Activated naive CD4-positive, alpha-beta T cell treated with anti-CD3 and anti-CD28 coated beads, Interleukin-2, amount 50 U/mL, for 24 hours (primary cell): Measurements from ENCODE around the gene PRKG1.

Source experiments
- H3K27ac Mint-ChIP-seq: one replicate; pipeline ENCODE4 v1.8.0; 2021; ENCODE audit warnings: mild to moderate bottlenecking, mixed read lengths
- H3K27me3 Mint-ChIP-seq: one replicate; pipeline ENCODE4 v1.8.0; 2021; ENCODE audit warnings: mixed read lengths
- H3K36me3 Mint-ChIP-seq: one replicate; pipeline ENCODE4 v1.8.0; 2021; ENCODE audit warnings: mixed read lengths
- H3K4me1 Mint-ChIP-seq: one replicate; pipeline ENCODE4 v1.8.0; 2021; ENCODE audit warnings: mixed read lengths
- H3K4me3 Mint-ChIP-seq: one replicate; pipeline ENCODE4 v1.8.0; 2021; ENCODE audit warnings: mild to moderate bottlenecking, mixed read lengths
- H3K9me3 Mint-ChIP-seq: one replicate; pipeline ENCODE4 v1.8.0; 2021; ENCODE audit warnings: mixed read lengths

The PRKG1 gene

GRCh38 chr10:52308251-52309031 lies 1234.2 kb downstream of the PRKG1 start:
- H3K9me3 Mint-ChIP-seq = no peaks in the 10 kb centered on the region
- H3K4me3 Mint-ChIP-seq = peak overlapping the region; percentile 43
- no peak overlapping the region for H3K27ac Mint-ChIP-seq
- no peaks in the 10 kb centered on the region for H3K36me3 Mint-ChIP-seq
- H3K27me3 Mint-ChIP-seq = peaks cover 36% of the 10 kb centered on the region
- H3K4me1 Mint-ChIP-seq = peaks cover 6% of the 10 kb centered on the region

- Mint-ChIP-seq H3K4me1 (peaks cover 10% of the 10 kb centered on the region), H3K4me3 (no peak overlapping the region), H3K36me3 (no peaks in the 10 kb centered on the region), H3K9me3 (no peaks in the 10 kb centered on the region), H3K27ac (no peak overlapping the region), H3K27me3 (peaks cover 55% of the 10 kb centered on the region)
Measured at GRCh38 chr10:52312942-52313255, 1238.6 kb downstream of the PRKG1 start.

- Mint-ChIP-seq H3K27ac (peak overlapping the region; percentile 44), H3K27me3 (peaks cover 55% of the 10 kb centered on the region), H3K36me3 (no peaks in the 10 kb centered on the region), H3K9me3 (no peaks in the 10 kb centered on the region), H3K4me1 (peaks cover 10% of the 10 kb centered on the region), H3K4me3 (peak overlapping the region; percentile 41)
Measured at GRCh38 chr10:52313256-52313932, 1239.1 kb downstream of the PRKG1 start.

DNA sequence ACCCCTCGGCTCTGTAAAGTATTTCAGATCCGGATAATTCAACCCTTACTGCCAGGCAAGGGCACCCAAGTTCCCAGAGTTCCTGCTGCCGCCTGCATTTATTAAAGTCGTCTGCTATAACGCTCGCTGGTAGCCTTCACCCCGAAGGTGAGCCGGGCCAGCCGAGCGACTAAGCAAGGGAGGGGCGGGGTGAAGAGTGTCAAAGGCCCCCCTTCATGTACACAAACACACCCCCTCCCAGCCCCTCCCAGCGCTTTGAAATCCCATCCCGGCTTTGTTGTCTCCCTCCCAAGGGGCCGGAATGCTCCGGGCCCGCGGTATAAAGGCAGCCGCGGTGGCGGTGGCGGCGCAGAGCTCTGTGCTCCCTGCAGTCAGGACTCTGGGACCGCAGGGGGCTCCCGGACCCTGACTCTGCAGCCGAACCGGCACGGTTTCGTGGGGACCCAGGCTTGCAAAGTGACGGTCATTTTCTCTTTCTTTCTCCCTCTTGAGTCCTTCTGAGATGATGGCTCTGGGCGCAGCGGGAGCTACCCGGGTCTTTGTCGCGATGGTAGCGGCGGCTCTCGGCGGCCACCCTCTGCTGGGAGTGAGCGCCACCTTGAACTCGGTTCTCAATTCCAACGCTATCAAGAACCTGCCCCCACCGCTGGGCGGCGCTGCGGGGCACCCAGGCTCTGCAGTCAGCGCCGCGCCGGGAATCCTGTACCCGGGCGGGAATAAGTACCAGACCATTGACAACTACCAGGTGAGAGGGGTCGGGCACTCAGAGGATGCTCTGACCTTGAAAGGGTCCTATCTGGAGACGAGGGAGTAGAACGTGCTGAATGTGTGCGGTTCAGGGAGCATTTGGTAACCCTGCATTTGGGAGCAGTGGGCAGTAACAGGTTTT lies 1239.9 kb downstream of the PRKG1 start, which contains the start of gene DKK1:
TSS of gene DKK1 (plus strand) at position 349 of the 889 bp plus-strand sequence. CDS start at position 503, 154 bp downstream.
- Mint-ChIP-seq H3K4me1 (peaks cover 10% of the 10 kb centered on the region), H3K36me3 (no peaks in the 10 kb centered on the region), H3K4me3 (peak within 1 kb of the TSS; percentile 41), H3K27ac (peak within 1 kb of the TSS; percentile 44), H3K27me3 (peaks cover 55% of the 10 kb centered on the region), H3K9me3 (no peaks in the 10 kb centered on the region)

DNA sequence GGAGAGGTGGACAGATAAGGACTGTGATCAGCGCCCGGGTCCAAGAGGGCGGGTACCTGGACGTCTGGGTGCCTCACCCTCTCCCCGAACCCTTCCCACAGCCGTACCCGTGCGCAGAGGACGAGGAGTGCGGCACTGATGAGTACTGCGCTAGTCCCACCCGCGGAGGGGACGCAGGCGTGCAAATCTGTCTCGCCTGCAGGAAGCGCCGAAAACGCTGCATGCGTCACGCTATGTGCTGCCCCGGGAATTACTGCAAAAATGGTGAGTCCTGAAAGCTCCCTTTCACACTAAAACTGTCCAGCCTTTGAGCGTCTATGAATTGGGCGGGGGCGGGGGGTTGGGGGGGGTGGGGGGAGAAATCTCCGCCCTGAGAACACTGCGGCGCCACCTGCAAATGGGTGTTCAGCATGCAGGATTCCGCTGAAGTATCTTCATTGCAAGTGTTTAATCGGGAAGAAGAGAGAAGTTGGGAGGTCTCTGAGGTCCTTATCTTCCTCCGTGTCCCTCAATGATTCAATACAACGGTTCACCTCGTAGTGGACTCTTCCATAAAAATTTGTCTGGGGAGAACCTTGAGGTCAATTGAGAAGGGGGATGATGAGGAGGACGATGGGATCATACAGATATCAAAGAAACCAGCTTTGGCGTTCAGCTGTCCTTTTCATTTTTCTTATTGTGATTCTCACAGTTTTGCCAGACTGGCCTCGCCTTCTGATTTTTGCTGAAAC lies 1240.7 kb downstream of the PRKG1 start:
- Mint-ChIP-seq H3K4me3 (peak overlapping the region; percentile 15), H3K36me3 (no peaks in the 10 kb centered on the region), H3K9me3 (no peaks in the 10 kb centered on the region), H3K27ac (no peak overlapping the region), H3K27me3 (peaks cover 49% of the 10 kb centered on the region), H3K4me1 (peaks cover 10% of the 10 kb centered on the region)

GRCh38 chr10:52316001-52316400 lies 1241.7 kb downstream of the PRKG1 start:
- Mint-ChIP-seq H3K9me3 (no peaks in the 10 kb centered on the region), H3K27ac (no peak overlapping the region), H3K36me3 (no peaks in the 10 kb centered on the region), H3K27me3 (peaks cover 46% of the 10 kb centered on the region), H3K4me3 (no peak overlapping the region), H3K4me1 (peaks cover 10% of the 10 kb centered on the region)

GRCh38 chr10:52316500-52316899 lies 1242.2 kb downstream of the PRKG1 start:
- peaks cover 42% of the 10 kb centered on the region for H3K27me3 Mint-ChIP-seq
- H3K4me1 Mint-ChIP-seq = peaks cover 10% of the 10 kb centered on the region
- H3K9me3 Mint-ChIP-seq = no peaks in the 10 kb centered on the region
- H3K36me3 Mint-ChIP-seq = no peaks in the 10 kb centered on the region
- no peak overlapping the region for H3K27ac Mint-ChIP-seq
- H3K4me3 Mint-ChIP-seq = no peak overlapping the region

GRCh38 chr10:52318136-52318701 lies 1243.9 kb downstream of the PRKG1 start:
- H3K4me1 Mint-ChIP-seq = peaks cover 6% of the 10 kb centered on the region
- no peaks in the 10 kb centered on the region for H3K9me3 Mint-ChIP-seq
- H3K4me3 Mint-ChIP-seq = no peak overlapping the region
- no peak overlapping the region for H3K27ac Mint-ChIP-seq
- no peaks in the 10 kb centered on the region for H3K36me3 Mint-ChIP-seq
- peaks cover 29% of the 10 kb centered on the region for H3K27me3 Mint-ChIP-seq

- no peak overlapping the region for H3K4me3 Mint-ChIP-seq
- H3K36me3 Mint-ChIP-seq = no peaks in the 10 kb centered on the region
- no peaks in the 10 kb centered on the region for H3K9me3 Mint-ChIP-seq
- no peak overlapping the region for H3K27ac Mint-ChIP-seq
- H3K4me1 Mint-ChIP-seq = no peaks in the 10 kb centered on the region
- peaks cover 23% of the 10 kb centered on the region for H3K27me3 Mint-ChIP-seq
Measured at GRCh38 chr10:52318822-52319464, 1244.7 kb downstream of the PRKG1 start.

DNA sequence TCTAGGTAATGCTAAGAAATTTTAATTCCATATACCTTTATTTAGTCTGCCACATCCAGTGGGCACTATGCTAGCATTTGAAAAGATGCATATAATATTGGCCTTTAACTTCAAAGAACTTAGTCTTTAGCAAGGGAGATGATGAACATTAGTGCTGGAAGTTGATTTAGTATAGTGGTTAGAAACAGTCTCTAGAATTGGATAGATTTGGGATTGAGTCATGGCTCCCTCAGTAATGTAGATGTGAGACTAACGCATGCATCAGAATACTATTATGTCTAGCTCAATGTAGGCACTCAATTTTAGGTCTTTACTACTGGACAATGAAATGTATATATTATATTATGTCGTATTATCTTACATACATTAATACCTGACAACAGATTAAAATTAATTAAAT lies 1245.6 kb downstream of the PRKG1 start:
- Mint-ChIP-seq H3K36me3 (no peaks in the 10 kb centered on the region), H3K27ac (no peak overlapping the region), H3K27me3 (peaks cover 19% of the 10 kb centered on the region), H3K9me3 (no peaks in the 10 kb centered on the region), H3K4me1 (no peaks in the 10 kb centered on the region), H3K4me3 (no peak overlapping the region)

DNA sequence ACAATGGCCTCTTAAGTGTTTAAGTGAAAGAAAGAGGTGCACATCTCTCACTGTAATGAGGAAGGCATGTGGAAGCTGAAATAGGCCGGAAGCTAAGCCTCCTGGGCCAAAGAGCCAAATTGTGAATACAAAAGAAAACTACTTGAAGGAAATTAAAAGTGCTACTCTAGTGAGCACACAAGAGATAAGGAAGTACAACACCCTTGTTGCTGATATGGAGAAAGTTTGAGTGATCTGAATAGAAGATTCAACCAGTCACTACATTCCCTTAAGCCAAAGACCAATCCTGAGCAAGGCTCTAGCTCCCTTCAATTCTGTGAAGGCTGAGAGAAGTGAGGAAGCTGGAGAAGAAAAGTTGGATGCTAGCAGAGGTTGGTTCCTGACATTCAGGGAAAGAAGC lies 1248.0 kb downstream of the PRKG1 start:
- Mint-ChIP-seq H3K27ac (no peak overlapping the region), H3K4me1 (no peaks in the 10 kb centered on the region), H3K9me3 (no peaks in the 10 kb centered on the region), H3K4me3 (no peak overlapping the region), H3K36me3 (no peaks in the 10 kb centered on the region), H3K27me3 (peaks cover 3% of the 10 kb centered on the region)

GRCh38 chr10:52322936-52323335 lies 1248.6 kb downstream of the PRKG1 start:
- Mint-ChIP-seq H3K36me3 (no peaks in the 10 kb centered on the region), H3K27me3 (peaks cover 3% of the 10 kb centered on the region), H3K27ac (no peak overlapping the region)

DNA sequence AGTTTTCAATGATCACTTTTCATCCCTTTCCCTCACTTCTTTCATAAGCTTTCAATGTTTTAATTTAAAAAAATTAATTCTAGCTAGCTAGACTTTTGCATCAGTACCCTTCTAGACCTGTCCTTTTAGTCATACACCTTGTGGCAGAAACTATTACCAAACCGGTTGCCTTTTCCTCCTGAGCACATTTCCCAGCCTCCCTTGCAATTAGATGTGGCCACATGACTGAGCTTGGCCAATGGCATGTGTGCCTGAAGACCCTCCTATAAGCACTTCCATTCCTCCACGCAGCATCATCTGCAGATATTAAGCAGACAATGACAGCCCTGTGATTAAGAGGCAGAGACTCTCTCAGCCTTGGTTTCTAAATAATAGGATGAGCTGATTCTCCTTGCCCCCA lies 1252.1 kb downstream of the PRKG1 start:
- no peaks in the 10 kb centered on the region for H3K36me3 Mint-ChIP-seq
- H3K27ac Mint-ChIP-seq = no peak overlapping the region
- H3K27me3 Mint-ChIP-seq = no peaks in the 10 kb centered on the region

More at GRCh38 chr10:52322936-52323335, 1248.6 kb downstream of the PRKG1 start:
- H3K4me3 Mint-ChIP-seq = no peak overlapping the region
- no peaks in the 10 kb centered on the region for H3K9me3 Mint-ChIP-seq
- no peaks in the 10 kb centered on the region for H3K4me1 Mint-ChIP-seq

DNA sequence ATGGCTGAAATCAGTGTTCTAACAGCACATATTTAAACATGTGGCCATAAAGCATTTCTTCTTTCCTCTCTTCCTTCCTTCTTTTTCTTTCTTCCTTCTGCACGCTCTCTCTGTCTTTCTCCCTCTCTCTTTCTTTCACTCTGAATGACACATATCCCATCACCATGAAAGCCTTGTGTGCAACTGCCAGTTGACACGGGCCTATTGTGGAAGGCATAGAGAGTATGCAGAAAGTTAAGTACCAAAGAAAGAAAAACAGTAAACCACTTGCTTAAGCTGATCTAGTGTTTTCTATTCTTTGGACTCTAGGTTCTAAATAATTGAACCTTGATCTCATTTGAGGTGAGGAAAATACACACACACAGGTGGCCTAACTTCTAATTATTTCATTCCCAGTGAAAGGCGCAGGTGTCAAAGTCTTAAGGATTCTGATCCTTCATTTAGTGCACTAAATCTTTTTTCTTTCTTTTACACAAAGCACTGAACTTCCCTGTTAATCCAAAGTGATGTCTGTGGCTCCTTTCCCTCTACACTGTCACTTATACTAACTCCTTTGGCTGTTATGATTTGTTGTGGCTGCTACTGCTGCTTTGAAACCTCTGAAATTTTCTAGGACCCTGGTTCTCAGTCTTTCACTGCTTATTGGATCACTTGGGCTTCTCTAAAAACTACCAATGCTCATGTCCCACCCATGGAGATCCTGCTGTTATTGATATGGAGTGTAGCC lies 1257.5 kb downstream of the PRKG1 start:
- Mint-ChIP-seq H3K4me1 (no peaks in the 10 kb centered on the region), H3K36me3 (no peaks in the 10 kb centered on the region), H3K9me3 (no peaks in the 10 kb centered on the region), H3K4me3 (no peak overlapping the region), H3K27ac (no peak overlapping the region), H3K27me3 (peaks cover 2% of the 10 kb centered on the region)

More for the DNA sequence above, 1252.1 kb downstream of the PRKG1 start:
- Mint-ChIP-seq H3K9me3 (no peaks in the 10 kb centered on the region), H3K4me1 (no peaks in the 10 kb centered on the region), H3K4me3 (no peak overlapping the region)
